Heart left ventricle (tissue), 13 donors: ENCODE measurements around the gene MINK1.
"Not testable (repeated sequence)": the region's sequence is repeated elsewhere in the genome, so short reads cannot be mapped to it uniquely, and the experiment has no call there.

Experiments used
- CTCF ChIP-seq, 12 donors: fragments of 200-600 bp; sonication (generic) in 4 of 12; IDR thresholded peaks; one replicate each; pipeline versions ENCODE4 v1.5.0 to v1.8.0; 2018 to 2022; ENCODE audit warnings: antibody characterized with exemption in 12 of 12, mild to moderate bottlenecking in 5 of 12
- POLR2A ChIP-seq, 2 donors: fragments of 450-650 bp; IDR thresholded peaks; one replicate each; pipeline ENCODE4 v1.6.1; 2017; ENCODE audit warnings: antibody characterized with exemption in 2 of 2, mild to moderate bottlenecking in 2 of 2, moderate library complexity in 2 of 2
- donor health status: ischemic (EF 13 %, LVEDD 7.1; RV severe dilation, severe dysfunction).
- donor health status: DM: no; HTN: yes; CAD: no.
- donor health status: DM: no; HTN: no; CAD: no.
- donor health status: ischemic (EF 25% LVEDD 6.9; RV normal size, moderate dysfunction).
- donor health status: ischemic (EF 25% LVEDD 5.7; RV mildly dilated, moderate dysfunction).
- donor health status: ischemic (EF 35%, LVEDD 5.7; RV mildly dilated, moderate dysfunction).
- donor health status: nonischemic (EF 11% LVEDD 7.7; RV severe dilation, severe dysfunction).
- donor health status: DM: yes; HTN: yes; CAD: no.
- donor health status: PGD.
- donor health status: ischemic (EF 29% LVEDD 5.4; RV normal size, mild dysfunction).
- donor health status: nonischemic (EF 23%, LVEDD 6.1; RV moderate dilation, normal function).

GRCh38 chr17:4832829-4833177, 337 bp upstream of the MINK1 start:
- not testable (repeated sequence) for TF ChIP-seq CTCF, POLR2A (IDR thresholded peaks at IDR 0.05)
